ENCODE results near the gene JMJD7.

- no peak for TF ChIP-seq CTCF (IDR thresholded peaks at IDR 0.05)
- no peak for TF ChIP-seq POLR2A (IDR thresholded peaks at IDR 0.05)
Measured at GRCh38 chr15:41829959-41830646, 2.2 kb downstream of the JMJD7 start.
